Naive thymus-derived CD4-positive, alpha-beta T cell (primary cell): Measurements from ENCODE around the gene TMEM218. TPM values are rescaled to one million over a fixed set of nuclear protein-coding genes. Genes with fewer than 3 reads are reported as not detected.
"Not testable (repeated sequence)": the region's sequence is repeated elsewhere in the genome, so short reads cannot be mapped to it uniquely, and the experiment has no call there.

ENCODE experiments used
- ATAC-seq: fragments of 150-1000 bp; cut with Tn5 transposase; 2 replicates; pipeline ENCODE4 v1.10.0; 2021; ENCODE audit warnings: mild to moderate bottlenecking, moderate library complexity
- CTCF ChIA-PET: fragments of 350-600 bp; sonication (Branson Sonifier 250); formaldehyde crosslinking; loops from one replicate; lab custom pipeline; 2021; ENCODE audit warnings: antibody characterized with exemption; lab: Charles Lee
- POLR2A ChIA-PET: fragments of 350-600 bp; sonication (Branson Sonifier 250); formaldehyde crosslinking; loops from one replicate; lab custom pipeline; 2021; ENCODE audit warnings: antibody characterized with exemption, inconsistent platforms; lab: Charles Lee
- DNase-seq, 9 donors: peaks; one replicate each; pipeline versions ENCODE4 v3.0.0 to v3.0.0-alpha.2; 2020 to 2022; ENCODE audit warnings: mixed read lengths in 1 of 9
- H3K27ac ChIP-seq: one replicate; pipeline ENCODE4 v1.7.0; 2013; ENCODE audit warnings: mild to moderate bottlenecking, low read depth, low read length, moderate library complexity
- H3K27me3 ChIP-seq, 2 donors: one replicate each; pipeline ENCODE4 v1.7.0; 2013; ENCODE audit warnings: low read length in 2 of 2, mild to moderate bottlenecking in 2 of 2, moderate library complexity in 2 of 2; ENCODE audit not compliant: control insufficient read depth in 2 of 2, insufficient read depth in 2 of 2
- H3K36me3 ChIP-seq, 3 experiments: 1 replicate in 2 of 3; 2 replicates in 1 of 3; pipeline ENCODE4 v1.7.0; 2013; ENCODE audit warnings: low read length in 3 of 3, mild to moderate bottlenecking in 3 of 3, moderate library complexity in 1 of 3; ENCODE audit not compliant: insufficient read depth in 3 of 3, control insufficient read depth in 2 of 3
- H3K4me1 ChIP-seq, 2 donors: one replicate each; pipeline ENCODE4 v1.7.0; 2013; ENCODE audit warnings: low read length in 2 of 2, mild to moderate bottlenecking in 2 of 2, moderate library complexity in 1 of 2; ENCODE audit not compliant: control insufficient read depth in 2 of 2, insufficient read depth in 2 of 2
- H3K4me3 ChIP-seq: 2 replicates; pipeline ENCODE4 v1.7.0; 2013; ENCODE audit warnings: mild to moderate bottlenecking, low read length
- H3K9me3 ChIP-seq, 3 experiments: 1 replicate in 2 of 3; 2 replicates in 1 of 3; pipeline ENCODE4 v1.7.0; 2013; ENCODE audit warnings: low read length in 3 of 3; ENCODE audit not compliant: control insufficient read depth in 2 of 3
- H3K27ac Mint-ChIP-seq, 9 donors: one replicate each; pipeline ENCODE4 v1.8.0; 2020 to 2022; ENCODE audit warnings: mixed read lengths in 9 of 9, mild to moderate bottlenecking in 8 of 9, moderate library complexity in 5 of 9, inconsistent platforms in 2 of 9
- H3K27me3 Mint-ChIP-seq, 5 donors: one replicate each; pipeline ENCODE4 v1.8.0; 2021 to 2022; ENCODE audit warnings: mixed read lengths in 5 of 5, mild to moderate bottlenecking in 1 of 5
- H3K36me3 Mint-ChIP-seq, 5 donors: one replicate each; pipeline ENCODE4 v1.8.0; 2020 to 2022; ENCODE audit warnings: mixed read lengths in 5 of 5, mild to moderate bottlenecking in 3 of 5, inconsistent platforms in 1 of 5
- H3K4me1 Mint-ChIP-seq, 7 donors: one replicate each; pipeline ENCODE4 v1.8.0; 2020 to 2022; ENCODE audit warnings: mixed read lengths in 7 of 7, mild to moderate bottlenecking in 3 of 7, inconsistent platforms in 1 of 7
- H3K4me3 Mint-ChIP-seq, 10 donors: one replicate each; pipeline ENCODE4 v1.8.0; 2020 to 2022; ENCODE audit warnings: mild to moderate bottlenecking in 10 of 10, mixed read lengths in 10 of 10, moderate library complexity in 6 of 10, inconsistent platforms in 2 of 10
- H3K9me3 Mint-ChIP-seq, 11 donors: one replicate each; pipeline ENCODE4 v1.8.0; 2020 to 2022; ENCODE audit warnings: mixed read lengths in 11 of 11, mild to moderate bottlenecking in 4 of 11, inconsistent platforms in 1 of 11, moderate library complexity in 1 of 11
- intact Hi-C, 2 donors: fragments of 100-400 bp; cut with micrococcal nuclease; formaldehyde crosslinking; loops; one replicate each; pipeline ENCODE4 v1.15.1; 2023
- polyA plus RNA-seq, 2 donors: library from polyadenylated mRNA; unstranded; fragments of 300-500 nt; fragmentation: Illumina TruSeq; gene quantifications; one replicate each; pipeline ENCODE4 v1.2.3, GENCODE V29; 2021
- total RNA-seq, 6 experiments: library from RNA in 5 of 6; stranded (reverse) in 5 of 6; gene quantifications; 1 replicate in 5 of 6; 2 replicates in 1 of 6; pipeline ENCODE4 v1.2.3 and lab custom pipeline; 2021 to 2026

Gene TMEM218
- total and polyA plus RNA-seq, 7 experiments from 2014 or later, result 10.2 to 36.1 (median 17.3) TPM

- H3K4me1 ChIP-seq, ATAC-seq, H3K9me3 ChIP-seq, H3K27me3 ChIP-seq, H3K36me3 Mint-ChIP-seq, H3K27ac Mint-ChIP-seq, H3K4me3 Mint-ChIP-seq, intact Hi-C loops, H3K4me1 Mint-ChIP-seq, CTCF ChIA-PET, H3K4me3 ChIP-seq, H3K9me3 Mint-ChIP-seq, H3K36me3 ChIP-seq, DNase-seq, POLR2A ChIA-PET, H3K27ac ChIP-seq: not testable (repeated sequence)
- H3K27me3 Mint-ChIP-seq, result peaks cover 0 to 18% (median 0%) of the 10 kb centered on the region in 5 donors
These were observed 55.3 kb downstream of the TMEM218 start for GRCh38 chr11:125056111-125056510.

DNA sequence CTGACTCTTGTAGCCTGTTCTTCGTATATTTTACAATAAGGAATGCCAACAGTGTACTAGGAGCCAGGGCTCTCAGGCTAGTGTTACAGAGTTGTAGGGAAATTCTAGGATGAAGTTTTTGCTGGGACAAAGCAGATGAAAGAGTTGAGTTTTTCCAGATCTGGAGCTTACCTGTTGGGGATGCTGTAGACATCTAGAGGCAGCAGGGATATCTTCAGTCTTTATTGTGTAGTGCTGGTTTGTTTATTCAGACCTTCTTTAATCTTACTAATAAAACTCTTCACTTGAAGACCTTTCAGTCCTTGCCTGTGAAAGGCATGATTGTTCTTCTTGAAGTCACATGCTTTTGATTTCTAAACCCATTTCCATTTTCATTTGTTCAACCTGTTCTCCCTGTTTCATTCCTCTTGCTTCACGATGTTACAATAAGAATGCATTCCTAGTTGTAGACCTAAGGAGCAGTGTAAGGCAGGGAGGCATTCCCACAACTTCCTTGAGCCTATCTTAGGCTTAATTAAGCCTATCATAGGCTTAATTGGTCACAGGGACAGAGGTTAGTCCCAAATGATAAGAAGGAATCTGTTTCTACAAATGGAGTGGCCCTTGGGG is 56.2 kb downstream of the TMEM218 start:
- no peak overlapping the region for H3K4me3 ChIP-seq
- Mint-ChIP-seq H3K4me1 (peaks cover 0 to 10% (median 0%) of the 10 kb centered on the region in 7 donors), H3K27ac (no peak overlapping the region), H3K9me3 (peaks cover 0 to 6% (median 0%) of the 10 kb centered on the region in 11 donors), H3K4me3 (no peak overlapping the region), H3K27me3 (peaks cover 0 to 10% (median 0%) of the 10 kb centered on the region in 5 donors), H3K36me3 (peaks cover 0 to 8% (median 0%) of the 10 kb centered on the region in 5 donors)
- ChIA-PET CTCF (interaction anchor here (0.6 kb wide), 1 partner anchor 438 kb away, joined by 3 read pairs; no protein-coding TSS in a partner anchor), POLR2A (no interaction called here)
- no peaks in the 10 kb centered on the region for H3K4me1 ChIP-seq
- no peaks in the 10 kb centered on the region for H3K27me3 ChIP-seq
- ATAC-seq (no peak), DNase-seq (no peak)
- no peaks in the 10 kb centered on the region for H3K9me3 ChIP-seq
- intact Hi-C loops, result no loop called here
- H3K27ac ChIP-seq, result no peak overlapping the region
- H3K36me3 ChIP-seq, result no peaks in the 10 kb centered on the region

- ChIA-PET CTCF (no interaction called here), POLR2A (no interaction called here)
- Mint-ChIP-seq H3K4me1 (peaks cover 0 to 10% (median 0%) of the 10 kb centered on the region in 7 donors), H3K36me3 (peaks cover 0 to 8% (median 0%) of the 10 kb centered on the region in 5 donors), H3K27ac (no peak overlapping the region), H3K27me3 (peaks cover 0 to 2% (median 0%) of the 10 kb centered on the region in 5 donors), H3K4me3 (no peak overlapping the region), H3K9me3 (peaks cover 0 to 6% (median 0%) of the 10 kb centered on the region in 11 donors)
- no peak overlapping the region for H3K27ac ChIP-seq
- H3K36me3 ChIP-seq, result no peaks in the 10 kb centered on the region
- no peak for DNase-seq
- no peaks in the 10 kb centered on the region for H3K27me3 ChIP-seq
- intact Hi-C loops, result no loop called here
- no peaks in the 10 kb centered on the region for H3K4me1 ChIP-seq
- no peak for ATAC-seq
- H3K4me3 ChIP-seq, result no peak overlapping the region
- no peaks in the 10 kb centered on the region for H3K9me3 ChIP-seq
These were observed 58.3 kb downstream of the TMEM218 start for GRCh38 chr11:125053167-125053566.

GRCh38 chr11:125052047-125052446 is 59.4 kb downstream of the TMEM218 start:
- H3K4me3 ChIP-seq, result no peak overlapping the region
- no peaks in the 10 kb centered on the region for H3K4me1 ChIP-seq
- H3K4me3 Mint-ChIP-seq, result no peak overlapping the region
- no peaks in the 10 kb centered on the region for H3K27me3 ChIP-seq
- intact Hi-C loops, result no loop called here
- H3K36me3 Mint-ChIP-seq, result peaks cover 0 to 8% (median 0%) of the 10 kb centered on the region in 5 donors
- H3K4me1 Mint-ChIP-seq, result peaks cover 0 to 10% (median 0%) of the 10 kb centered on the region in 7 donors
- H3K27me3 Mint-ChIP-seq, result peaks cover 0 to 2% (median 0%) of the 10 kb centered on the region in 5 donors
- no peaks in the 10 kb centered on the region for H3K9me3 ChIP-seq
- no peaks in the 10 kb centered on the region for H3K36me3 ChIP-seq
- no peak overlapping the region for H3K27ac Mint-ChIP-seq
- ATAC-seq, result no peak
- H3K9me3 Mint-ChIP-seq, result peaks cover 0 to 6% (median 0%) of the 10 kb centered on the region in 11 donors
- no peak overlapping the region for H3K27ac ChIP-seq
- no peak for DNase-seq
- POLR2A ChIA-PET, result no interaction called here
- CTCF ChIA-PET, result no interaction called here

GRCh38 chr11:125049164-125049792 is 62.1 kb downstream of the TMEM218 start:
- H3K9me3 Mint-ChIP-seq, result peaks cover 0 to 11% (median 0%) of the 10 kb centered on the region in 11 donors
- ChIA-PET POLR2A (no interaction called here), CTCF (no interaction called here)
- Histone ChIP-seq H3K9me3 (no peaks in the 10 kb centered on the region), H3K36me3 (no peaks in the 10 kb centered on the region), H3K27ac (no peak overlapping the region), H3K4me1 (no peaks in the 10 kb centered on the region), H3K27me3 (no peaks in the 10 kb centered on the region), H3K4me3 (no peak overlapping the region)
- ATAC-seq (no peak), DNase-seq (no peak)
- H3K27ac Mint-ChIP-seq, result no peak overlapping the region
- no peak overlapping the region for H3K4me3 Mint-ChIP-seq
- peaks cover 0 to 9% (median 5%) of the 10 kb centered on the region in 5 donors for H3K36me3 Mint-ChIP-seq
- no peaks in the 10 kb centered on the region for H3K27me3 Mint-ChIP-seq
- peaks cover 0 to 10% (median 0%) of the 10 kb centered on the region in 7 donors for H3K4me1 Mint-ChIP-seq
- intact Hi-C loops, result no loop called here

Other genes starting within 250 kb of the TMEM218 start
- gene ROBO3, start 246.2 kb downstream of the TMEM218 start, total RNA-seq, result 10 to 100 TPM in 4 of 5 experiments, 1 to 10 TPM in 1; 8.1 to 51.3 (median 38.0) TPM
- gene ROBO3, start 246.2 kb downstream of the TMEM218 start, polyA plus RNA-seq, result 1 to 10 TPM; 3.6 to 8.5 TPM
- under 1 TPM in 2 of 5 experiments, not detected in 3; 0.19 to 0.29 TPM for gene ROBO4, start 213.8 kb downstream of the TMEM218 start, total RNA-seq
- gene ROBO4, start 213.8 kb downstream of the TMEM218 start, polyA plus RNA-seq, result under 1 TPM in 1 of 2 donors, not detected in 1; 0.04 TPM
- gene HEPN1, start 192.4 kb downstream of the TMEM218 start, total RNA-seq, result not detected
- gene HEPN1, start 192.4 kb downstream of the TMEM218 start, polyA plus RNA-seq, result not detected
- not detected for gene HEPACAM, start 175.6 kb downstream of the TMEM218 start, total RNA-seq
- gene HEPACAM, start 175.6 kb downstream of the TMEM218 start, polyA plus RNA-seq, result not detected
- 1 to 10 TPM; 1.6 to 4.7 (median 2.7) TPM for gene CCDC15, start 157.4 kb downstream of the TMEM218 start, total RNA-seq
- gene CCDC15, start 157.4 kb downstream of the TMEM218 start, polyA plus RNA-seq, result 1 to 10 TPM; 1.5 to 1.6 TPM
- gene SLC37A2, start 48.3 kb downstream of the TMEM218 start, total RNA-seq, result 10 to 100 TPM in 1 of 5 experiments, 1 to 10 TPM in 3, under 1 TPM in 1; 0.58 to 16.3 (median 4.0) TPM
- under 1 TPM; 0.07 to 0.20 TPM for gene SLC37A2, start 48.3 kb downstream of the TMEM218 start, polyA plus RNA-seq
- gene PKNOX2, start 53.1 kb upstream of the TMEM218 start, total RNA-seq, result not detected
- gene PKNOX2, start 53.1 kb upstream of the TMEM218 start, polyA plus RNA-seq, result not detected